Fibroblast of the conjunctiva (primary cell): Measurements from ENCODE around the gene HES5.
"Not testable (repeated sequence)": the region's sequence is repeated elsewhere in the genome, so short reads cannot be mapped to it uniquely, and the experiment has no call there.

ENCODE experiments used
- DNase-seq: peaks from one replicate; pipeline ENCODE4 v3.0.0-alpha.2; 2010; ENCODE audit warnings: low read depth

The HES5 gene

GRCh38 chr1:2560299-2561073, 30.4 kb upstream of the HES5 start:
- no peak for DNase-seq

GRCh38 chr1:2559509-2560298, 29.6 kb upstream of the HES5 start:
- no peak for DNase-seq

DNA sequence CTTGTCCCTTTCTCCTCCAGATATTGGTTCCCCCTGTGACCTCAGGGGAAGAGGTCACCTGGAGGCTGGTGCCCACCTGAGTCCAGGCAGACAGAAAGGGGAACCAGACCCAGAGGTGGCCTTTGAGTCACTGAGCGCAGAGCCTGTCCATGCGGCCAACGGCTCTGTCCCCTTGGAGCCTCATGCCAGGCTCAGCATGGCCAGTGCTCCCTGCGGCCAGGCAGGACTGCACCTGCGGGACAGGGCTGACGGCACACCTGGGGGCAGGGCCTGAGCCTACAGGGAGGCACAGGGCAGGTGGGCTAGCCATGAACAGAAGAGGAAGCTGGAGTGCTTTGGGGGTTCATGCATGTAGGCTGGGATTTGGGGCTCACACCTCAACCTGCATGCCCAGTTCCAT, 28.8 kb upstream of the HES5 start:
- no peak for DNase-seq

- DNase-seq, result no peak
Observed at GRCh38 chr1:2558420-2558819, 28.4 kb upstream of the HES5 start.

- no peak for DNase-seq
Observed at GRCh38 chr1:2557482-2558400, 27.7 kb upstream of the HES5 start.

DNA sequence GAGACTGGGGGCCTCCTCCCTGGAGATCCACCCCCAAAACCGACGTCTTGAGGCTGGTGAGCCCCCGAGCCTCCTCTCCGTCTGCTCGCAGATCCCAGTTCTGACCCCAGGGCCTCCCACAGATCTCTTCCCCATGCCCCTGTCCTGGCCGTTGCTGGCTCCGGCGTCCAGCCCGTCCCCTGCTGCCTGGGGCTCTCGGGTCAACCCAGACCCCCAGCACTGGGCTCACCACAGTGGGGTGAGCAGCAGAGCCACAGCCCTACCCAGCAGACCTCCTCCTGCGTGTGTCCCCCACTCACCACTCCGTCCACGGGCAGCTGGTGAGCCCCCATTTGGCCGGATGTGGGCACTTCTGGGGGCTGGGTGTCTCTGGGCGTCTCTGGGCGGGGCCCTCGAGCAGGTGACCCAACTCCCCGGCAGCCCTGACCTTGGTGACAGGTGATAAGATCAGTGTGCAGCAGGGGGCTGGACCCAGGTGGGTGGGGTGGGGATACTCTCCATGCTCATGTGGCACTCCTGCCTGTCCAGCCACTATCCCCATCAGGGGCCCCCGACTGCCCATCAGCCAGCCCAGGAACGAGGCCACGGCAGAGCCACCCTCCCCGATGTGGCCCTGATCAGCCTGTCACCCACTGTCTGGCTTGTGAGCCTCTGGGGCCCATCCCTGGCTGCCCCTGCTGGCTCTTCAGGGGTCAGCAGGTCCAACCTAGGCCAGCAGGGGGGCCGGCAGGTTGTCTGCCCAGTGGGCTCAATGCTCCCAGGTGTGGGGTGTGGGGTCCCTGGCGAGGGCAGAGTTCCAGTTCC, 26.8 kb upstream of the HES5 start:
- no peak for DNase-seq

GRCh38 chr1:2556277-2556677, 26.2 kb upstream of the HES5 start, which contains the start of gene TNFRSF14:
TNFRSF14 (plus strand) TSS chr1:2556371; CDS start chr1:2556665, 294 bp downstream.
- no peak for DNase-seq

GRCh38 chr1:2555634-2556276, 25.7 kb upstream of the HES5 start:
- no peak for DNase-seq

- no peak for DNase-seq
Observed at GRCh38 chr1:2554621-2555387, 24.7 kb upstream of the HES5 start.

DNA sequence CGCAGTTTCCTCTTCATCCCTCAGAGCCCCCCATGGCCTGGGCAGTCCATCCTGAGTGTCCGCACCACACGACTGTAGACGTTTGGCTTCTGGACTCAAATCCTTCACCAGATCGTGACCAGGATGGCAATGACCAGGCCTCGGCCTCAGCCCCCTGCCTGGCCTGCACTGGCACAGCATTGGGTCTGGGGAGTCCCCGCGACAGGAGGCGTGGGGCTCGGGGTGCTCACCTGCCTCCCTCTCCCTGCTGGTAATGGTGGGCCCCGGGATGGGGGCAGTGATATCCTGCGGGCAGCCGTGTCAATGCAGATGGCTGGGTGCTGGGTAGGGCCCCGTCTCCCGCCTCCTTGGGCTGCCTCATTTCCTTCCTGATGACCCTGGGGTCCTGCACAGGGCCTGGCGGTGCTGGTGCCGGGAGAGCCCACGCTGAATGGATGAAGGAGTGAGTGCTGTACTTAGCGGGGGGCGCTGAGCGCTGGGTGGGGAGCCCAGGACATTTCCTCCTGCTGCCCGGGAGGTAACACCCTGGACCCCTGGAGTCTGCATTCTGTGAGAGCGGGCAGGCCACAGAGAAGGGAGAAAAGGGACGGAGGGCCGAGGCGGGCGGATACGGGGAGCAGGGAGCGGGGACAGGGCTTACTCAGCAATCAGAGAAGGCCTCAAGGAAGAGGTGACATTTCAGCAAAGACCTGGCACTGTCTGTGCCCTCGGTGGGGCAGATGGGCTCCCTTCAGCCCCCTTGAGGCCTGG, 24.0 kb upstream of the HES5 start:
- no peak for DNase-seq

GRCh38 chr1:2553076-2553475, 23.0 kb upstream of the HES5 start:
- DNase-seq, result not testable (repeated sequence)

GRCh38 chr1:2552189-2552588, 22.1 kb upstream of the HES5 start:
- DNase-seq, result no peak

- DNase-seq, result not testable (repeated sequence)
Observed at GRCh38 chr1:2551544-2551943, 21.5 kb upstream of the HES5 start.

DNA sequence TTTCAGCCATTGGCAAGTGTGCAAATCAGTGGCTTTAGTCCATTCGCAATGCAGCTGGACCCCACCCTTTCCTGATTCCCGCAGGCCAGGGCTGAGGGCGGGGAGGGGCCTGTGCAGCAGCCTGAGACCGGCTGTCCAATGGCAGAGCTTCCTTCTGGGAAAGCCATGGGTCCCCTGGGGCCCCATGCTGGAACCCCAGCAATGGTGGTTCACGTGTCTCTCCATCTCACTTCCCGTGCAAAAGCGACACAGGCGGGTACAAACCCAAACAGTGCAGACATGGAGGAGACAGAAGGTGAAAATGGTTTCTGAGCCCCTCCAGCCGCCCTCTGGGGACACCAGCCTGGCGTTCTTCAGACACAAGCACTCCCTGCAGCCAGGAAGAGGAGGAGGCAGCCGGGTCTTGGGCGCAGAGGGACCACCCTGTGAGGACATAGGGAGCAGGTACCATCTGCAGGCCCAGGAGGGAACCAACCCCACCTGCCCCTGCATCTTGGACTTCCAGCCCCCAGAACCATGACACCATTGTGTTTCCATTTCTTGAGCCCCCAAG, 20.3 kb upstream of the HES5 start:
- not testable (repeated sequence) for DNase-seq

GRCh38 chr1:2549367-2550029, 19.4 kb upstream of the HES5 start:
- not testable (repeated sequence) for DNase-seq

DNA sequence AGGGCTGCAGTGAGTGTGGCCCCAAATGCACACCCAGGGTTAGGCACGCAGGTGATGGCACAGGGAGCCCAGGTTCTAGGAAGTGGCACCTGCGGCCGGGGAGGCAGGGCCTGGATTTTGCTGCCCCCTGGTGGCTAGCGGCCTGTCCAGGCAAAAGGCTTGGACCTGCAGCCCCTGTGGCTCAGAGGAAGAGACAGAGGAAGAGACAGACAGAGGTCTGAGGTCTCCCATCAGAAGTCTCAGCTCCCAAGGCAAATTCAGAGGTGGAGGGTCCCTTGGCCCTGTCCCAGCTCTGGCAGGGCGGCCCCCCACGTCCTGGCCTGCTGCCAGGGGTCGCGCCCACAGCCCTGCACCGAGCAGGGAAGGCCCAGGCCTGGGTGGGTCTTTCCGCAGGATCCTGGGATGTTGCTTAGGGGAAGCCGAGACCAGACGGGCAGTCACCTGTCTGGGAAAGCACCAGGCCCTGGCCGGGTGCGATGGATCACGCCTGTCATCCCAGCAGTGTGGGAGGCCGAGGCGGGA, 18.1 kb upstream of the HES5 start:
- DNase-seq, result peak; percentile 29

GRCh38 chr1:2547210-2548067, 17.4 kb upstream of the HES5 start:
- no peak for DNase-seq
